SJSA1 (cell line): ENCODE measurements around the gene MCM3. TPM values are rescaled to one million over a fixed set of nuclear protein-coding genes. Genes with fewer than 3 reads are reported as not detected.

ENCODE experiments used
- DNase-seq, 2 experiments: peaks; one replicate each; pipeline ENCODE4 v3.0.0-alpha.2; 2015 to 2020; ENCODE audit warnings: low spot score in 2 of 2, low read depth in 1 of 2
- H3K27ac ChIP-seq: fragments of 250-450 bp; sonication (Bioruptor Pico); 2 replicates; pipeline ENCODE4 v1.5.1; 2020; ENCODE audit warnings: mild to moderate bottlenecking, moderate library complexity
- H3K27me3 ChIP-seq: fragments of 250-450 bp; sonication (Bioruptor Pico); replicated peaks from 2 replicates; pipeline ENCODE4 v1.5.1; 2020; ENCODE audit warnings: mild to moderate bottlenecking, moderate library complexity
- H3K36me3 ChIP-seq: fragments of 250-450 bp; sonication (Bioruptor Pico); 2 replicates; pipeline ENCODE4 v1.5.1; 2020; ENCODE audit warnings: mild to moderate bottlenecking
- H3K4me1 ChIP-seq: fragments of 250-450 bp; sonication (Bioruptor Pico); replicated peaks from 2 replicates; pipeline ENCODE4 v1.6.1; 2021; ENCODE audit warnings: mild to moderate bottlenecking
- H3K4me3 ChIP-seq: fragments of 250-450 bp; sonication (Bioruptor Pico); 2 replicates; pipeline ENCODE4 v1.5.1; 2020; ENCODE audit warnings: mild to moderate bottlenecking
- H3K9me3 ChIP-seq: fragments of 250-450 bp; sonication (Bioruptor Pico); replicated peaks from 2 replicates; pipeline ENCODE4 v1.5.1; 2020; ENCODE audit warnings: mild to moderate bottlenecking
- total RNA-seq: library from RNA; depleted of rRNA; stranded (reverse); fragments of >200 nt; shearing (Covaris generic); gene quantifications from 2 replicates; pipeline ENCODE4 v1.2.3, GENCODE V29; 2014

MCM3 gene
- total RNA-seq, 1 experiment from 2014 or later = 212 TPM

DNA sequence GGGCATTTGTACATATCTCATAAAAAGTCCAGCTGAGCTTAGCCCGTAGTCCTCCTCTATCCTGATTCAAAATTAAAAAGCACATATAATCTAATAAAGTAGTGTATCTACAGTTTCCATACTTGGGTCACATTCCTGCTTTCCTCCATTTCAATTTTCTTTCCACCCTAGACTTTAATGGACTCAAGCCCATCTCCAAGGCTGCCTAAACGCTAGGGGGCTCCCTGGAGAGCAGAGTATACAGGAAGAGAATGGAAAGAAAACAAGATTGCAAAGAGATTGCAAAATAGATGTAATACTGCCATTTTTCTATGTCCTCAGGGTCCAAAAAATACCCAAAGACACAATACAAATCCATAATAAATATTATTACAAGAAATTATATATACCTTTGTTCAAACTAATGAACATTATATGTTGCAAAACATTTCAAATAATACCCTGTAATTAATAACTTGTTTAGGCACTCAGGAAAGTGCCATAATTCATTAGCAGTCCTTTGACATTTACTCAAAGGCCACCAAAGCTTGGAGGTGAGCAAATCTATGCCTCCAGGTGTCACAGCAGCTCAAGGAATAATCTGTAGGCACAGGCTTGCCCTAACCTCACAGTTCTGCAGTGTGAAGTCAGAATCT lies 2.4 kb upstream of the MCM3 start:
- Histone ChIP-seq H3K36me3 (peaks cover 23% of the 10 kb centered on the region), H3K27me3 (no peaks in the 10 kb centered on the region), H3K9me3 (no peaks in the 10 kb centered on the region), H3K4me3 (no peak overlapping the region), H3K27ac (peak overlapping the region; percentile 18; the same call in 1 of the 2 replicates), H3K4me1 (peaks cover 9% of the 10 kb centered on the region; the same call in 1 of the 2 replicates)
- DNase-seq = peak; percentile 64 to 76

DNA sequence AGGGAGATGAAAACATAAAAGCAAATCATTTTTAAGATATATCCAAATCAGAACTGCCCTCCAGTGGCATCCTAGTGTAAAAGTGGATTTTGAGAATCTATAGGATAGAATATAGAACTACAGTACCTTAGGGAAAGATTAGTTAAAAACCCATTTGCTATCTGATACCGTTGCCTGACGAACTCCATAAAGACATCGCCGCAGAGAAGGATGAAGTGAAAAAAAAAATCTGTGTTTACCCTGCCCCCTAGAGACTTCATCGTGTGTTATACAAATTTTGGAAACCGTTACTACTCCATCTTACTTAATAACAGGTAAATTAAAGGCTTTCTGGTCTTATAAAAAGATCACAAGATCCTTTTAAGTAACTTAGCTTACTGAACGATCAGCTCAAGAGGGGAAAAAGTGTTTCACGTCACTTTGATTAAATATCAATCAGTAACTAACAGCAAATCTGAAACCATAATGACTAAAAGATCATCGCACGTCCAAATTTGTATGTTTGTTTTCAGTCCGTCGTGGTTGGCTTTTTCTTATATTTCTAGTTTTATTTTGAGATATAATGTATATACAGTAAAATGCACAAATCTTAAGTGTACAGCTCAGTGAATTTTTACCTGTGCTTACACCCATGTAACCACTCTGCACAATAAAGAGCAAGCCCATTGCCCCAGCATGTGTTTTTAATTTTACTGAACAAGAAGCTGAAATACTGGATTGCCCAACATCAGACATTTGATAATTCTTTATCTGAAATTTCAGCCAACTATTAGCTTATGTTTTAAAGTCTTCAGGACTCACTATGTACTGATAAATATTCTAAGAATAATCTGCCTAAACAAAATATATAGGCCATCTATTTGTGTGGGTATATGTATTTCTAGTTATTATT lies 881 bp upstream of the MCM3 start:
- Histone ChIP-seq H3K36me3 (peaks cover 37% of the 10 kb centered on the region), H3K27ac (no peak overlapping the region), H3K9me3 (no peaks in the 10 kb centered on the region), H3K4me3 (peak overlapping the region; percentile 68), H3K27me3 (no peaks in the 10 kb centered on the region), H3K4me1 (peaks cover 9% of the 10 kb centered on the region; the same call in 1 of the 2 replicates)
- no peak for DNase-seq

DNA sequence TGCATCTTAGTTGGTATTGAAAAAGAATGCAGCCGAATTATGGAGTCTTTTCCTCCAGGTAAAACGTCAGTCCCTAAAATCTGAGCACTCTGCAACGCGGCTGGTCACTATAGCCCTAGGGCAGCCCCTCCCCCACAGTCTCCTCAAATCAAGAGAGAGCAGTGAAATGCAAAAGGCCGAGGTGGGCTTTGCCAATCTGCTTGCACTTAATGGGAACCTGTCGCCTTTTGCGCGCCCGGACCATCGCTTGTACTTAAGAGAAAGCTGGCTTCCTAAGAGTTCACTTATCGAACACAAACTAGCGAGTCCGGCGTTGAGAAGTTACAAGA lies 447 bp downstream of the MCM3 start:
- Histone ChIP-seq H3K27ac (peak overlapping the region; percentile 70), H3K27me3 (no peaks in the 10 kb centered on the region)
- peak in 1 of 2 experiments; percentile 71 for DNase-seq

DNA sequence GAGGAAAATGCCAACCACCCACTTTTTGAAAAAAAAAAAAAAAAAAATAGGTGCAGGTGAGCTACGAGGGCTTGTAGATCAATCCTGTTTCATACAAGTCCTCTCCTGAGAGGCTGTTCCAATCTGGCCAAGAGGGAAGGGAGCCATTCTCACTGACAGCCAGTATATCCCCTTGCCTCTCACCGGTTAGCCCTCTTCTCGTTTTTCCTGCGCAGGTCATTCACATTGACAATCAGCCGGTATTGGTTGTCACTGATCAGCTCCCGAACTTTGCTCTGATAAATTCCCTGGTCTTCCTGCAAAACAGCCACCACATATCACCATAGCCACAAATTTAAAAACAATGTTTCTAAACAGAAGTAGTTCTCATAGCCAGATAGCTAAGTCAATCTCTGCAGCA lies 1.4 kb downstream of the MCM3 start:
- no peaks in the 10 kb centered on the region for H3K27me3 ChIP-seq
- no peak for DNase-seq
- H3K4me1 ChIP-seq = peaks cover 9% of the 10 kb centered on the region; the same call in 1 of the 2 replicates
- H3K27ac ChIP-seq = no peak overlapping the region
- peak overlapping the region; percentile 68 for H3K4me3 ChIP-seq
- H3K36me3 ChIP-seq = peaks cover 60% of the 10 kb centered on the region
- no peaks in the 10 kb centered on the region for H3K9me3 ChIP-seq

More for the DNA sequence above, 447 bp downstream of the MCM3 start:
- H3K4me3 ChIP-seq = peak overlapping the region; percentile 68
- peaks cover 50% of the 10 kb centered on the region for H3K36me3 ChIP-seq
- H3K4me1 ChIP-seq = peaks cover 9% of the 10 kb centered on the region; the same call in 1 of the 2 replicates
- H3K9me3 ChIP-seq = no peaks in the 10 kb centered on the region

DNA sequence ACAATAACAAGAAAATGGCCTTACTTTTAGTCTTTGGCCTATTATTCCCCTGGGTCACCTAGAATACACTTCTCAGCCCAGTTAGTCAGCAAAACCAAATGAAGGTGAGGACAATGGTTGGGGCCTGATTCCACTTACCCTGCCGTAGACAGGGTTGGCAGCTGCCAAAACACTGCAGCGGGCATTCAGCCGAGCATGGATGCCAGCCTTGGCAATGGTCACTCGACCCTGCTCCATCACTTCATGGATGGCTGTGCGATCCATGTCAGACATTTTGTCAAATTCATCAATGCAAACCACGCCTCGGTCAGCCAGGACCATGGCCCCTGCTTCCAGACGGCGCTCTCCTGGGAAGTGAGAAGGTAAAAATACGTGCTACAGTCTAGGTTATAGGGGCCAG lies 8.4 kb downstream of the MCM3 start:
- Histone ChIP-seq H3K4me3 (no peak overlapping the region), H3K36me3 (peaks cover 99% of the 10 kb centered on the region)

DNA sequence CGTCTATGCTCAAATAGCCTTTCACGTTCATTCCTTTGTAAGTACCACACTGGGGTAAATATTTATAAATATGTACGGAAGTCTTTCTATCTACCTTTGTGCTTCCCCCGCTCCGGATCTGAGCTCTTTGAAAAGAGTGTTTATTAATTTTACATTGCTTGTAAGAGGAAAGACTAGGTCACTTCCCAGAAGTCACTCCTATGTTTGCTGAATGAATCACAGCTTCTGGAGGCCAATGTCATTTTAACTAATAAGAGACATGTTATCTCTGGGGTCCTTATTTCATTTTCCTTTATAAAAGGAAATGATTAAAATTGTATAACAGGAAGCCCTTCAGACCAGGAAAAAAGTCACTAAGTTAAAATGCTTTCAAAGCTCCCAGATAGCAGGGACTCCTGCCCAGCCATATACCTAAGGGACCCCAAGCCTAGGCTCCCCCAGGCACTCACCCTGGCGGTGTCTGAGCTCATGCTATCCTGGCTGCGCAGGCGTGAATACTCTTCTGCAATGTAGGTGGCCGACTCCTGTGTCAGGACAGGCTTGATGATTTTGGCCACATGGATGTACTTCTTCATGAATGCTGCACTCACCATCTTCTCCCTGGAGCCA lies 12.6 kb downstream of the MCM3 start:
- Histone ChIP-seq H3K27me3 (no peaks in the 10 kb centered on the region), H3K9me3 (no peaks in the 10 kb centered on the region), H3K36me3 (peaks cover 100% of the 10 kb centered on the region), H3K4me1 (peaks cover 28% of the 10 kb centered on the region), H3K27ac (peak overlapping the region; percentile 17), H3K4me3 (no peak overlapping the region)
- DNase-seq = peak in 1 of 2 experiments; percentile 48

More for the DNA sequence above, 8.4 kb downstream of the MCM3 start:
- H3K9me3 ChIP-seq = no peaks in the 10 kb centered on the region
- peaks cover 27% of the 10 kb centered on the region for H3K4me1 ChIP-seq
- DNase-seq = no peak
- H3K27ac ChIP-seq = no peak overlapping the region
- no peaks in the 10 kb centered on the region for H3K27me3 ChIP-seq

DNA sequence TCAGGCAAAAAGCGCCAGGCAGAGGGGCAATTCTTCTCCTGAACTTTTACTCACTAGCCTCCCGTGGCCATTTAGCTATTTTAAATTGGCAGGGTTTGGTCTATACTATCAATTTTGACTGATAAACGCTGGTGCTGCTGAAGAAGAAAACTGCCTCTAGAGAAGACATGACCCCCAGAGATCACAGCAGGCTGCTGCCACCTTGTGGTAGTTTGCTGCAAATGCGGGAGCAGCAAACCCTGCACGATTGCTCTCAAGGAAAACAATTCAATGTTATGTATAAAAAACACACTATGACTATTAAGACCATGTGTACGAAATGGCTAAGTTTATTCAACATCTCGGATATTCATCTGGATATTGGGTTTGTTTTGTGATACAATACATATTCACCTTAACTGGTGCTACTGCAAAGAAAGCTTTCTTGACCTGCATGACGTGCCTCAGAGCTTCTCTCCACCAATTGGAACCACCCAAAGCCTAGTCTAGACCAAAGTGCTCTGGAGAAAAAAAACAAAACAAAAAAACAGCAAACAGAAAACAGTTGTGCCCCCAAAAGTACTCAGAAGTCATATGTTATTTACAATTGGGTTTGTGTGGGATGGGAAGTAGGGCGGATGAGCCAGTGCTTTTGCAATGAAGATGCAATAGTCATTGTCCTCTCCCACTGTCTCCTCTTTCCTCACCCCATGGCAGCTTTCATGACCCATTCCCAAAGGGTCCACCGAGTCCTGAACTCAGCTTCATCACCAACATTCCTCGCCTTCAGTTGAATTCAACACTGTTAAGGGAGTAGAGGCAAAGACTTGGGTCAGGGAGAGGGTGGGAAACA lies 20.6 kb downstream of the MCM3 start:
- Histone ChIP-seq H3K27me3 (no peaks in the 10 kb centered on the region), H3K36me3 (peaks cover 84% of the 10 kb centered on the region), H3K27ac (no peak overlapping the region)

DNA sequence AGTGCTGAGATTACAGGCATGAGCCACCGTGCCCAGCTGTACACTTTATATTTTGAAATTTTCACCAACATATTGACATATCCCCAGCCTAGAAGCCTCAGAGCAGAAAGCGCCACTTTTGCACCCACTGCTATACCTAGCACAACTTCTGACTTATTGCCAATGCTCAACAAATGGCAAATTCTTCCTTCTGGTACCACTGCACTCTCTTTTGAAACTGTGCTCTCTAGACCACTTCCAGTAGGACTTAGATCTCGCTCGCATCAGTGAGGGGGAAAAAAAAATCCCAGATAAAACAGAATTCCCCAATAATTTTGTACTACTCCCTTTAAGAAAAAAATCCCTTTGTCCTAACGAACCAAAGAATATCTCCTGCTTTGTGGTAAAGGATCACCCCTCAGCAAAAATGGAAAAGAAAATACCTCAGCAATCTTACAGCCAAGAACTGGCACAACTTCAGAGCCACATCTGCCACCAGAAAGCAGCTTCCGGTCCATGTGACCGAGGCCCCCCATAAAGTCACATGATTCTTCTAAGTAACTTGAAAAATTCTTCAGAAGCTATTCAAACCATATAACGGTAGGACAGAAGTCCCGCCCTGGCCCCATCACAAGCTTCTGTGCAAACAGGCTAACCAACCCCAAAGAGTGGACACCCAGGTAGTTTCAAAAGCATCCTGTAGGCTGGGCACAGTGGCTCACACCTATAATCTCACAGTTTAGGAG lies 21.8 kb downstream of the MCM3 start:
- peaks cover 73% of the 10 kb centered on the region for H3K36me3 ChIP-seq
- H3K4me3 ChIP-seq = no peak overlapping the region
- DNase-seq = no peak
- no peak overlapping the region for H3K27ac ChIP-seq
- H3K9me3 ChIP-seq = no peaks in the 10 kb centered on the region
- no peaks in the 10 kb centered on the region for H3K27me3 ChIP-seq
- peaks cover 20% of the 10 kb centered on the region for H3K4me1 ChIP-seq

More for the DNA sequence above, 20.6 kb downstream of the MCM3 start:
- Histone ChIP-seq H3K9me3 (no peaks in the 10 kb centered on the region), H3K4me3 (no peak overlapping the region), H3K4me1 (peaks cover 20% of the 10 kb centered on the region)
- peak; percentile 64 to 72 for DNase-seq

DNA sequence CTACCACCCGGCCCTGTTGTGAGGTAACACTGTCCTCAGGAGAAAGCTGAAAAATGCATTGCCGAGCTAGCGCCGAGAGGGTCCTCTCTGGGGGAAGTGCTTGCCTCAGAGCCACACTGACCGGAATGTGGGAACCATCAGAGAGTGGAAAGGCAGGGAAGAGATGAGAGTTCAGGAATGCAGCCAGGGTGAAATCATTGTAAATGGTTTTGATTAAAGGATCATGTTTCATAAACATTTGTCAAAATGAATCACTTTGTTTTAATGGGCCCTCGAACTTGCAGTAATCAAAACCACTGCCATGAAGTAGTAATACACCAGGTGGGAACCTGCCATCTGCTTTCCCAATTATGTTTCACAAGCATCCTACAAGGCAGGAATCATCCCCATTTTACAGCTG lies 23.3 kb downstream of the MCM3 start:
- H3K9me3 ChIP-seq = no peaks in the 10 kb centered on the region
- H3K4me1 ChIP-seq = peaks cover 20% of the 10 kb centered on the region
- no peak overlapping the region for H3K4me3 ChIP-seq
- peaks cover 58% of the 10 kb centered on the region for H3K36me3 ChIP-seq
- no peak overlapping the region for H3K27ac ChIP-seq
- DNase-seq = peak; percentile 60 to 63
- no peaks in the 10 kb centered on the region for H3K27me3 ChIP-seq

DNA sequence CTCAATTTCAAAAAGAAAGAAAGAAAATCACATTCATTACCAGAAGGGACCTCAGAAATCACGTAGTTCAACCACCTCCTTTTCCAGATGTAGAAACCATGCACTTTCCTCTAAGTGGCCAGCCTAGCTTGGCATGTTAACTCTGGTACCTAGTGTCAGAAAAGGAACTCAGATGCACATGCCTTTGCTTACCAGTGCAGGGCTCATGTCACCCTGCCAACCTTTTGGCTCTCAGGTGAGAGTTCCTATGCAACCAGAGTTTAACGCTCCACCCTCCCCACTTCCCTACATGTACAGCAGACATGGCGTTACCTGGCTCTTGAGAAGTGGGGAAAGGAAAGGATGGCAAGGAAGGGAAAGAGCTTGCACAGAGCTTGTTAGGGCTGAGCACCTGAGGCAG lies 23.9 kb downstream of the MCM3 start:
- DNase-seq = no peak
- H3K4me1 ChIP-seq = peaks cover 20% of the 10 kb centered on the region
- no peaks in the 10 kb centered on the region for H3K27me3 ChIP-seq
- no peak overlapping the region for H3K4me3 ChIP-seq
- H3K27ac ChIP-seq = no peak overlapping the region
- peaks cover 52% of the 10 kb centered on the region for H3K36me3 ChIP-seq
- H3K9me3 ChIP-seq = no peaks in the 10 kb centered on the region

DNA sequence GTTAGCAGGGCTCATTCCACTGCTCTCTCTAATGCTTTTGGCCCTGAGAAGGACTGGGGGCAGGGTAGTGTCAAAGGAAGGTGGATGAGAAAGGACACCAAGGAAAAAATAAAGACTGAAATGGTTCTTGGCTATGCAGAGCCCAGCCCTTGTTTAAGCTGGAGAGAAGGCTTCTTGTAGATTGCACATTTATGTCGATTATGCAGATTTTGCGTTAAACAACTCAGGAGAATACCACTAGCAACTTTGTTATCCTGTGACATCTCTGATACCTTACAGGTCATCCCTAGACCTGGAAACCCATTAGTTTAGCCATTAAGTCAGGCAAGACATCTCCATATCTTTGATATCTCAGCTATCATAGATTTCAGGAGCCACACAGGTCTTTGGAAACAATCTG lies 29.1 kb downstream of the MCM3 start:
- DNase-seq = no peak
- Histone ChIP-seq H3K9me3 (no peaks in the 10 kb centered on the region), H3K36me3 (peaks cover 2% of the 10 kb centered on the region), H3K4me1 (no peaks in the 10 kb centered on the region), H3K27me3 (peaks cover 20% of the 10 kb centered on the region; the same call in 1 of the 2 replicates), H3K27ac (no peak overlapping the region), H3K4me3 (no peak overlapping the region)

DNA sequence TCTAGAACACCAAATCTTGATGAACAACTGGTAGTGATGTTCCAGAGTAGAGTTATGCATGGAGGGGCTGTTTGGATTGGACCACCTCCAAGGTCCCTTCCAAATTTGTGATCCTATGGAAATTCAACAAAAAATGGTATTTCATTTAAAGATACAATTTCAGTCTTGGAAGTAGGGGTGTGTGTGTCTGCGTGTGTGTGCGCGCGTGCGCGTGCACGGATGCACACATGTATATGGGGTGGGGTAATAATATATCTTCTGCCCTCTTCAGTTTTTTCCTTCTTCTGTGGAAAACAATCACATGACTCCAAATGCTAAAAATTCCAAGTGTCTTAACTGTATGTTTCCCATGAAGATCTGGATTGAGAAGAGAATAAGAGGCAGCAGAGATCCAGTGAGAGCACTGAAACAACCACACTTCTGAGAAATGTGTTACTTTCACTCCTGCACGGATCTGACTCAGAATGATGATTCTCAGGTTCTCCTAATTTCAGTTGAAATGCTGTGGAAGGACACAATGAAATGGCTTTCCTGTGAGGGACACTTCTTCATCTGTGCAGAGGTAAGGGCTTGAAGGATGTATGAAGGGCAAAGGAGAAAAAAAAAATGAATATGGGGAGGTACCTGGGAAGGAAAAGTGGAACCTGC lies 29.7 kb downstream of the MCM3 start:
- Histone ChIP-seq H3K27ac (no peak overlapping the region), H3K4me3 (no peak overlapping the region), H3K9me3 (no peaks in the 10 kb centered on the region), H3K27me3 (peaks cover 20% of the 10 kb centered on the region; the same call in 1 of the 2 replicates), H3K36me3 (no peaks in the 10 kb centered on the region; the same call in 1 of the 2 replicates), H3K4me1 (no peaks in the 10 kb centered on the region)
- DNase-seq = no peak
